Astrocyte of the spinal cord (primary cell): Measurements from ENCODE around the gene NCKAP5.

ENCODE experiments used
- DNase-seq: peaks from one replicate; pipeline ENCODE4 v3.0.0; 2011; ENCODE audit warnings: low read depth, low spot score
- H3K4me3 ChIP-seq: 2 replicates; pipeline ENCODE4 v1.5.1; 2011; ENCODE audit warnings: low read depth, mild to moderate bottlenecking, low read length, moderate library complexity
- CTCF ChIP-seq: IDR thresholded peaks from 2 replicates; pipeline ENCODE4 v1.5.1; 2012; ENCODE audit warnings: low read depth, mild to moderate bottlenecking, low read length, inconsistent platforms
- in situ Hi-C: cut with HindIII; loops from 2 replicates; pipeline ENCODE4 v1.10.0; 2017; ENCODE audit warnings: low sequenced_read_pairs

NCKAP5 gene

GRCh38 chr2:133393895-133394294 is 174.4 kb downstream of the NCKAP5 start:
- in situ Hi-C loops: no loop called here
- no peak overlapping the region for H3K4me3 ChIP-seq
- no peak for DNase-seq
- no peak for TF ChIP-seq CTCF

- no peak for TF ChIP-seq CTCF
- peak; percentile 49 for DNase-seq
- H3K4me3 ChIP-seq: no peak overlapping the region
- in situ Hi-C loops: no loop called here
These were observed 178.1 kb downstream of the NCKAP5 start for GRCh38 chr2:133390156-133390555.

GRCh38 chr2:133389569-133389968 is 178.7 kb downstream of the NCKAP5 start:
- no peak overlapping the region for H3K4me3 ChIP-seq
- no peak for DNase-seq
- no peak for TF ChIP-seq CTCF
- in situ Hi-C loops: no loop called here

- in situ Hi-C loops: no loop called here
- DNase-seq: no peak
- no peak for TF ChIP-seq CTCF
- H3K4me3 ChIP-seq: no peak overlapping the region
These were observed 185.7 kb downstream of the NCKAP5 start for GRCh38 chr2:133382566-133382965.

GRCh38 chr2:133380991-133381390 is 187.3 kb downstream of the NCKAP5 start:
- TF ChIP-seq CTCF: no peak
- no peak overlapping the region for H3K4me3 ChIP-seq
- no peak for DNase-seq
- in situ Hi-C loops: no loop called here

GRCh38 chr2:133378928-133379549 is 189.2 kb downstream of the NCKAP5 start:
- in situ Hi-C loops: no loop called here
- no peak for TF ChIP-seq CTCF
- H3K4me3 ChIP-seq: no peak overlapping the region
- DNase-seq: no peak
